ENCODE measurements around the gene UBE3C.

Gene UBE3C

DNA sequence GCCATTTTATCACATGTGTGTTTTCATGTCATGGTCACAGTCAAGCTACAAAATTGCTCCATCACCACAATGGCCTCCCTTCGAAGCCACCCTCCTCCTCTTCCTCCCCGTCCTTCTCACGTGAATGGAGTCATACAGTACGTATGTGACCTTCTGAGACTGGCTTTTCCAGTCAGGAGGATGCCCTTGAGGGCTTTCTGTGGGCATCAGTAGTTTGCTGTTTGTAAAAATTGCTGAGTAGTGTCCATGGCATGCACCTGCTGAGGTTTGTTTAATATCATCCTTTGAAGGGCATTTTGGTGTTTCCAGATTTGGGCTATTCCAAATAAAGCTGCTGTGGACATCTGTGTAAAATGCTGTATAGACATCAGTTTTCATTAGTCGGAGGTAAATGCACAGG, 5.9 kb upstream of the UBE3C start:
- Histone ChIP-seq H3K36me3 (ENCODE audit: control insufficient read depth, insufficient read depth, low read length) (no peaks in the 10 kb centered on the region), H2AK5ac (ENCODE audit: low read length) (no peak overlapping the region), H3K23ac (ENCODE audit: low read length) (no peak overlapping the region), H4K5ac (ENCODE audit: low read length) (no peak overlapping the region), H3K4me3 (ENCODE audit: low read length) (no peak overlapping the region), H3K79me1 (ENCODE audit: low read length) (no peaks in the 10 kb centered on the region), H3K79me2 (ENCODE audit: control insufficient read depth, insufficient read depth, low read length) (no peaks in the 10 kb centered on the region), H3K4ac (ENCODE audit: low read depth, low read length) (no peak overlapping the region), H2BK5ac (ENCODE audit: low read length) (no peak overlapping the region), H4K8ac (ENCODE audit: low read depth, low read length) (no peak overlapping the region), H3K9ac (ENCODE audit: low read length) (no peak overlapping the region), H2BK15ac (replicated peaks; ENCODE audit: low read depth) (no peak overlapping the region), H3K56ac (ENCODE audit: low read length) (no peak overlapping the region), H3K27ac (ENCODE audit: low read depth, low read length) (no peak overlapping the region), H3K4me2 (ENCODE audit: low read length) (no peak overlapping the region), H3K18ac (ENCODE audit: low read length) (no peak overlapping the region), H2BK120ac (ENCODE audit: low read depth, low read length) (no peak overlapping the region), H3K27me3 (ENCODE audit: insufficient read depth, low read length, poor library complexity) (no peaks in the 10 kb centered on the region), H3K4me1 (ENCODE audit: control insufficient read depth, low read depth, low read length) (no peaks in the 10 kb centered on the region)
- DNase-seq, result no peak
- no CpG with 5 or more reads among the region's 5 CpGs for WGBS (ENCODE audit: extremely low coverage, insufficient coverage, low lambda C conversion rate)

DNA sequence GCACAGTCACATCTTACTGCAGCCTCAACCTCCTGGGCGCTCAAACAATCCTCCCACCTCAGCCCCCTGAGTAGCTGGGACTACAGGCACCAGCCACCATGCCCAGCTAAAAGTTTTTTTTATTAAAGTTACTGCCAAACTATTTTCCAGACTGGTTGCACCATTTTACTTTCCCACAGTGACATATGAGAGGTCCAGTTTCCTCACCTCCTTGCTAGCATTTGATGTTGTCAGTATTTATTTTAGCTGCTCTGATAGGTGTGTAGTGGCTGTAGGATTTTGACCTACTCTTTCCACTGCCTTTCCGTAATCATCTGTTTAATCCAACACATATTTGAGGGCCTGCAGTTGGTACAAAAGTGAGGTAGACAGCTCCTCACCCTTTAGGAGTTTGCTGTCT, 5.4 kb upstream of the UBE3C start:
- Histone ChIP-seq H3K27ac (ENCODE audit: low read depth, low read length) (no peak overlapping the region), H3K4me1 (ENCODE audit: control insufficient read depth, low read depth, low read length) (no peaks in the 10 kb centered on the region), H4K5ac (ENCODE audit: low read length) (no peak overlapping the region), H3K79me2 (ENCODE audit: control insufficient read depth, insufficient read depth, low read length) (no peaks in the 10 kb centered on the region), H3K9ac (ENCODE audit: low read length) (no peak overlapping the region), H4K8ac (ENCODE audit: low read depth, low read length) (no peak overlapping the region), H3K79me1 (ENCODE audit: low read length) (no peaks in the 10 kb centered on the region), H3K27me3 (ENCODE audit: insufficient read depth, low read length, poor library complexity) (no peaks in the 10 kb centered on the region), H2BK15ac (replicated peaks; ENCODE audit: low read depth) (no peak overlapping the region), H3K4me2 (ENCODE audit: low read length) (no peak overlapping the region), H3K23ac (ENCODE audit: low read length) (no peak overlapping the region), H3K18ac (ENCODE audit: low read length) (no peak overlapping the region), H3K56ac (ENCODE audit: low read length) (no peak overlapping the region), H2BK5ac (ENCODE audit: low read length) (no peak overlapping the region), H3K36me3 (ENCODE audit: control insufficient read depth, insufficient read depth, low read length) (no peaks in the 10 kb centered on the region), H3K4ac (ENCODE audit: low read depth, low read length) (no peak overlapping the region), H2AK5ac (ENCODE audit: low read length) (no peak overlapping the region), H2BK120ac (ENCODE audit: low read depth, low read length) (no peak overlapping the region), H3K4me3 (ENCODE audit: low read length) (no peak overlapping the region)
- no peak for DNase-seq
- no CpG with 5 or more reads among the region's 2 CpGs for WGBS (ENCODE audit: extremely low coverage, insufficient coverage, low lambda C conversion rate)

DNA sequence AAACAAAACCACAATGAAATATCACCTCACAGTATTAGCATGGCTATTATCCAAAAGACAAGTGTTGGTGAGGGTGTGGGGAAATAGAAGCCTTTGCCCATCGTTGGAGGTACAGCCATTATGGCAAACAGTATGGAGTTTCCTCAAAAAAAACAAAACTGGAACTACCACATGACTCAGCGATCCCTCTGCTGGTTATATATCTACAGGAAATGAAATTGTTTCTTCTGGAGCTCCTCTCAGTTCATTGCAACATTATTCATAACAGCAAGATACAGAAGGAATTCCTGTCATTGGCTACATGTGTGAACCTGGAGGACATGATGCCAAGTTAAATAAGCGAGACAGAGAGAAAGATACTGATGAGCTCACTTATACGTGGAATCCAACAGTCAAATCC, 2.4 kb upstream of the UBE3C start:
- H3K27me3 ChIP-seq (ENCODE audit: insufficient read depth, low read length, poor library complexity), result no peaks in the 10 kb centered on the region
- no peak overlapping the region for H4K5ac ChIP-seq (ENCODE audit: low read length)
- H3K9ac ChIP-seq (ENCODE audit: low read length), result no peak overlapping the region
- H3K79me2 ChIP-seq (ENCODE audit: control insufficient read depth, insufficient read depth, low read length), result peaks cover 23% of the 10 kb centered on the region
- WGBS (ENCODE audit: extremely low coverage, insufficient coverage, low lambda C conversion rate), result no CpG with 5 or more reads among the region's 4 CpGs
- H3K23ac ChIP-seq (ENCODE audit: low read length), result no peak overlapping the region
- no peak overlapping the region for H3K4ac ChIP-seq (ENCODE audit: low read depth, low read length)
- DNase-seq, result peak; percentile 31
- peaks cover 6% of the 10 kb centered on the region for H3K4me1 ChIP-seq (ENCODE audit: control insufficient read depth, low read depth, low read length)
- H3K36me3 ChIP-seq (ENCODE audit: control insufficient read depth, insufficient read depth, low read length), result peaks cover 3% of the 10 kb centered on the region
- no peak overlapping the region for H2BK5ac ChIP-seq (ENCODE audit: low read length)
- H3K18ac ChIP-seq (ENCODE audit: low read length), result no peak overlapping the region
- H2BK15ac ChIP-seq (replicated peaks; ENCODE audit: low read depth), result no peak overlapping the region
- peaks cover 9% of the 10 kb centered on the region for H3K79me1 ChIP-seq (ENCODE audit: low read length)
- H2BK120ac ChIP-seq (ENCODE audit: low read depth, low read length), result no peak overlapping the region
- no peak overlapping the region for H3K56ac ChIP-seq (ENCODE audit: low read length)
- H2AK5ac ChIP-seq (ENCODE audit: low read length), result no peak overlapping the region
- H3K4me3 ChIP-seq (ENCODE audit: low read length), result no peak overlapping the region
- no peak overlapping the region for H3K4me2 ChIP-seq (ENCODE audit: low read length)
- H4K8ac ChIP-seq (ENCODE audit: low read depth, low read length), result no peak overlapping the region
- H3K27ac ChIP-seq (ENCODE audit: low read depth, low read length), result no peak overlapping the region

DNA sequence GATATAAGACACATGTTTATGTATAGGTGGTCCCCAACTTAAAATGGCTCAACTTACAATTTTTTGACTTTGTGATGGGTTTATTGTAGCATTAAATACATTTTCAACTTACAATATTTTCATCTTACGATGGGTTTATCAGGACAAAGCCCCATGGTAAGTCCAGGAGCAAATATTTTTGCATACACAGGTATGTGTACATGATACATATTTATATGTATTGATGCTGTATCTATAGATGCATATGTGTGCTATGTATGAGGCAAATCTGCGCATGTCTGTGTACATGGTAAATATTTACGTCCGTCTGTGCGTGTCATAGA, 664 bp upstream of the UBE3C start:
- no CpG with 5 or more reads among the region's 5 CpGs for WGBS (ENCODE audit: extremely low coverage, insufficient coverage, low lambda C conversion rate)
- Histone ChIP-seq H3K4me2 (ENCODE audit: low read length) (peak overlapping the region; percentile 35), H4K5ac (ENCODE audit: low read length) (no peak overlapping the region), H2AK5ac (ENCODE audit: low read length) (no peak overlapping the region), H3K18ac (ENCODE audit: low read length) (no peak overlapping the region), H2BK120ac (ENCODE audit: low read depth, low read length) (no peak overlapping the region), H3K36me3 (ENCODE audit: control insufficient read depth, insufficient read depth, low read length) (peaks cover 7% of the 10 kb centered on the region), H4K8ac (ENCODE audit: low read depth, low read length) (no peak overlapping the region), H3K79me2 (ENCODE audit: control insufficient read depth, insufficient read depth, low read length) (peaks cover 38% of the 10 kb centered on the region), H3K9ac (ENCODE audit: low read length) (peak overlapping the region; percentile 62), H2BK5ac (ENCODE audit: low read length) (no peak overlapping the region), H3K4me3 (ENCODE audit: low read length) (peak overlapping the region; percentile 26), H3K56ac (ENCODE audit: low read length) (peak overlapping the region; percentile 92), H3K27me3 (ENCODE audit: insufficient read depth, low read length, poor library complexity) (no peaks in the 10 kb centered on the region), H3K4me1 (ENCODE audit: control insufficient read depth, low read depth, low read length) (peaks cover 6% of the 10 kb centered on the region), H3K23ac (ENCODE audit: low read length) (no peak overlapping the region), H3K4ac (ENCODE audit: low read depth, low read length) (no peak overlapping the region), H3K27ac (ENCODE audit: low read depth, low read length) (peak overlapping the region; percentile 72), H3K79me1 (ENCODE audit: low read length) (peaks cover 15% of the 10 kb centered on the region), H2BK15ac (replicated peaks; ENCODE audit: low read depth) (no peak overlapping the region)
- DNase-seq, result no peak

DNA sequence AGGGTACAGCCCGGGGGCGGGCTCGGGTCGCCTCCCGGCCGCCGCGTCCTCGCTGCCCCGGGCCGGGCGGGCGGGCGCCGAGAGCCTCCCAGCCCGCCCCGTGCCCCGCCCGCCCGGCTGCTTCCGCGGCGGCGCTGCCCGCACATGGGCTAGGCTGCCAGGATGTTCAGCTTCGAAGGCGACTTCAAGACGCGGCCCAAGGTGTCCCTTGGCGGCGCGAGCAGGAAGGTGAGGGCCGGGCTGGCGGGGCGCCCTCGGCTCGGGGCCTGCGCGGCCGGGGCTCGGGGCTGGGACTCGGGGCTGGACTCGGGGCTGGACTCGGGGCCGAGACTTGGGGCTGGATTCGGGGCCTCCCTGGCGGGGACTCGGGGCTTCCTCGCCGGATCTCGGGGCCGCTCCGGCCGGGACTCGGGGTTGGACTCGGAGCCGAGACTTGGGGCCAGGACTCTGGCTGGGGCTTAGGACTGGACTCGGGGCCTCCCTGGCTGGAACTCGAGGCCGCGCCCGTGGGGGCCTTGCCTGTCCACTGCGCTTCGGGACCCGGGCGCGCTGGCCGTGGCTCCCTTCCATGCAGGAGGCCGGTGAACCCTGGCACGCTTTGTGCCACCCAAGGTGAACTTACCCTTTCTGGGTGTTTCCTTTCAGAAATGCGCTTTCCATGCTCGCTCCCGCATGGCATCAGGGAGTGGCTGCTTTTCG, 534 bp downstream of the UBE3C start:
- peak overlapping the region; percentile 97 for H3K4me2 ChIP-seq (ENCODE audit: low read length)
- H2AK5ac ChIP-seq (ENCODE audit: low read length), result no peak overlapping the region
- peak overlapping the region; percentile 98 for H3K56ac ChIP-seq (ENCODE audit: low read length)
- H4K5ac ChIP-seq (ENCODE audit: low read length), result no peak overlapping the region
- peaks cover 50% of the 10 kb centered on the region for H3K79me2 ChIP-seq (ENCODE audit: control insufficient read depth, insufficient read depth, low read length)
- no peak overlapping the region for H2BK120ac ChIP-seq (ENCODE audit: low read depth, low read length)
- peak; percentile 69 for DNase-seq
- H2BK5ac ChIP-seq (ENCODE audit: low read length), result no peak overlapping the region
- peak overlapping the region; percentile 94 for H3K18ac ChIP-seq (ENCODE audit: low read length)
- H3K23ac ChIP-seq (ENCODE audit: low read length), result peak overlapping the region; percentile 80
- WGBS (ENCODE audit: extremely low coverage, insufficient coverage, low lambda C conversion rate), result no CpG with 5 or more reads among the region's 74 CpGs
- peak overlapping the region; percentile 98 for H3K9ac ChIP-seq (ENCODE audit: low read length)
- H3K27ac ChIP-seq (ENCODE audit: low read depth, low read length), result peak overlapping the region; percentile 98
- H3K27me3 ChIP-seq (ENCODE audit: insufficient read depth, low read length, poor library complexity), result no peaks in the 10 kb centered on the region
- peaks cover 20% of the 10 kb centered on the region for H3K79me1 ChIP-seq (ENCODE audit: low read length)
- peak overlapping the region; percentile 95 for H3K4me3 ChIP-seq (ENCODE audit: low read length)
- peak overlapping the region; percentile 58 for H4K8ac ChIP-seq (ENCODE audit: low read depth, low read length)
- H3K4me1 ChIP-seq (ENCODE audit: control insufficient read depth, low read depth, low read length), result peaks cover 6% of the 10 kb centered on the region
- H3K36me3 ChIP-seq (ENCODE audit: control insufficient read depth, insufficient read depth, low read length), result peaks cover 7% of the 10 kb centered on the region
- H3K4ac ChIP-seq (ENCODE audit: low read depth, low read length), result peak overlapping the region; percentile 85
- no peak overlapping the region for H2BK15ac ChIP-seq (replicated peaks; ENCODE audit: low read depth)

Data from mesendoderm (in vitro differentiated cells).